ENCODE results near the gene ACOT13.
"Not testable (repeated sequence)": the region's sequence is repeated elsewhere in the genome, so short reads cannot be mapped to it uniquely, and the experiment has no call there.

The ACOT13 gene

DNA sequence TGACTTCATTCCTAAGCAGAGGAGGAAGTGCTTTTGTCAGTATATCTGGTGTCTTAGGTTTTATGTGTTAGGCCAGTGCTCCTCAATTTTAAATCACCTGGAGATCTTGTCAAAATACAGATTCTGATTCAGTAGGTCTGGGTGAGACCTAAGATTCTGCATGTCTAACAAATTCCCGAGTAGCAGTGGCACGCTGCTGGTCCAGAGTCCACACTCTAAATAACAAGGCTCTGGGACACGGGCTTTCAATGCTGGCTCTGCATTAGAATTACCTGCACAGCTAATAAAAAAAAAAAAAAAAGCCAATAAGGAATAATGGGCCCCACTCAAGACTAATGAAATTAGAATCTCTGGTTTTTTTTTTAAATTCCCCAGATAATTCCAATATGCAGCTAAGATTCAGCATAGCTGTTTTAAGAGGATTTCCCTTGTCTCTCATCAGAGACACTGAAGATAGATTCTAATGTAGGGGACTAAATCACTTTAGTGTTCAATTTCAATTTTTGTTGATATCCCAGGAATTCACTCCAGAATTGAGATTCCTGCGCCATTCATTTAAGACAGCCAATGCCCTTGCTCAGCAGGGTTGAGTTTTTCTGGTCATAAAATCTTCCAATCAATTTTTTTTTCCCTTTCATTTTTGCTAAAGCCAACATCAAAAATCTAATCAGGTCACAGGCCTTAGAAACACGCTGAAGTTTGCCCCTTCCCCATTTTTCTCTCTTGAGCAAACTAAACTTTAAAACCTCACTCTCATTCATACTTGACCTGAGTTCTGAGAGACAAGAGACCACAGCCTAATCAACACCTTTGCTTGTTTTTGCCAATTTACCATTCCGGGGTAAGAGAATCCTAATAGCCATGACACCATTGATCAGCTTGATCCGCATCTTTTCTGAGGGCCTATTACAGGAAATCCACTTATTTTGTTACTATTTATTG lies 2.6 kb upstream of the ACOT13 start:
- TF ChIP-seq BHLHE40 (IDR thresholded peaks at IDR 0.05; ENCODE audit: borderline replicate concordance), result no peak
- TF ChIP-seq LEF1 (IDR thresholded peaks at IDR 0.05; ENCODE audit: borderline replicate concordance), result no peak
- TF ChIP-seq FOXM1 (IDR thresholded peaks at IDR 0.05; ENCODE audit: borderline replicate concordance), result no peak
- TF ChIP-seq NFRKB (IDR thresholded peaks at IDR 0.05), result no peak
- TF ChIP-seq ARNT (IDR thresholded peaks at IDR 0.05), result no peak
- TF ChIP-seq ZNF384 (IDR thresholded peaks at IDR 0.05), result no peak
- TF ChIP-seq SP1 (IDR thresholded peaks at IDR 0.05), result no peak
- TF ChIP-seq ELF4 (IDR thresholded peaks at IDR 0.05), result no peak
- no peak for TF ChIP-seq SUZ12 (IDR thresholded peaks at IDR 0.05)
- TF ChIP-seq CTBP1 (IDR thresholded peaks at IDR 0.05; ENCODE audit: borderline replicate concordance), result no peak
- TF ChIP-seq, protein P1, sequence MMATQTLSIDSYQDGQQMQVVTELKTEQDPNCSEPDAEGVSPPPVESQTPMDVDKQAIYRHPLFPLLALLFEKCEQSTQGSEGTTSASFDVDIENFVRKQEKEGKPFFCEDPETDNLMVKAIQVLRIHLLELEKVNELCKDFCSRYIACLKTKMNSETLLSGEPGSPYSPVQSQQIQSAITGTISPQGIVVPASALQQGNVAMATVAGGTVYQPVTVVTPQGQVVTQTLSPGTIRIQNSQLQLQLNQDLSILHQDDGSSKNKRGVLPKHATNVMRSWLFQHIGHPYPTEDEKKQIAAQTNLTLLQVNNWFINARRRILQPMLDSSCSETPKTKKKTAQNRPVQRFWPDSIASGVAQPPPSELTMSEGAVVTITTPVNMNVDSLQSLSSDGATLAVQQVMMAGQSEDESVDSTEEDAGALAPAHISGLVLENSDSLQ (IDR thresholded peaks at IDR 0.05), result no peak
- no peak for DNase-seq (ENCODE audit: extremely low spot score)
- ChIA-PET POLR2A (interaction anchor here (0.6 kb wide), 1 partner anchor 382 kb away, joined by 3 read pairs; no protein-coding TSS in a partner anchor), CTCF (no interaction called here)

DNA sequence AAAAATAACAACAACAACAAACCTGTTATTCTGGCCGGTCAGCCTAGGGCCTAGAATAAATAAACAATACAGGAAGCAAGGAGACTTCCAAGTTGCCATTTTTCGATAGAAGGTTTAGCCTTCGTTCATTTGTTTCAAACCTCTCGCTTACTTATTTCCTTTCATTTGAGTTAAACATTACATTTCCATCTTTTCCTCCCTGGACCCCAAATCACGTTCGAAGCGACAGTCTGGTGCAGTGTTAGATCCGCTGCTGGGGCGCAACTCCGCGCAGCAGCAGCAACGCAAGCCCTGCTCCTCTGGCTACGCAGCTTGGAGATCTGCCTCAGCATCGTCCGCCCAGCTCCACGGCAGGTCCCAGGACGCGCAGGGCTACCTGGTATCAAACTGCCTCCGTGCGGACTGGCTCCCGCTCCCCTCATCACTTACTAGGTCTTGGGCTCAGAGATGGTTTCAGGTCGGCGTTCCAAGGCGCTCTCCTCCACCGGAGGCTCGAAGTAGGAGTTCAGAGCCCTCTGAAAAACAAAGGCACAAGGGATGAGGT lies 708 bp upstream of the ACOT13 start:
- TF ChIP-seq NFRKB (IDR thresholded peaks at IDR 0.05) (no peak), HDGF (IDR thresholded peaks at IDR 0.05; ENCODE audit: borderline replicate concordance) (no peak)
- DNase-seq (ENCODE audit: extremely low spot score), result peak; percentile 54
- ChIA-PET POLR2A (interaction anchor here (0.7 to 2.4 kb wide), 7 partner anchors 11 to 109 kb away, joined by 3 to 14 read pairs (median 4); partner anchors contain the start of gene KIAA0319), CTCF (interaction anchor here (0.5 to 1.5 kb wide), 3 partner anchors 18 to 85 kb away, joined by 3 to 5 read pairs (median 3); no protein-coding TSS in a partner anchor)

DNA sequence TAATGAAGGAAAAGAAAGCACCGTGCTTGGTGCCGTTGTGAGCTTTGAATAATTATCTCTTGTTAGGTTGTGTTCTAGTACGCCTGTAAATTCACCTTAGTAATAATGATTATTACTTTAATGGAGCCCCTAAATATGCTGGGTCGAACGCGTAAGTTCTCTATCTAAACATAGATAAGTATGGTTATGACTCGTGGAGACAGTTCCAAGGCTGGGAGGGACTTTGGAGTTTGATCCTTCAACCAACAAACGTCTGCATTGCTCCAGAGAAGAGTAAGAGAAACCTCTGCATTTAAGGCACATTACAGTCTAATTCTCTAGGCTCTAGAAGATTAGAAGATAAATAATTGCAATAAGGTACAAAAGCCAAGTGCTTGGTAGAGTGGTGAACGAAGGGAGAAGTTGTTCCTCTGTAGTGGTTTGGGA lies 514 bp downstream of the ACOT13 start:
- POLR2A ChIA-PET, result interaction anchor here (0.8 to 2.4 kb wide), 5 partner anchors 22 to 300 kb away, joined by 3 to 14 read pairs (median 5); partner anchors contain the start of gene KIAA0319
- DNase-seq (ENCODE audit: extremely low spot score), result no peak
- TF ChIP-seq ZNF384 (IDR thresholded peaks at IDR 0.05), result no peak
- TF ChIP-seq NFRKB (IDR thresholded peaks at IDR 0.05), result no peak
- no peak for TF ChIP-seq FOXA1 (IDR thresholded peaks at IDR 0.05)
- TF ChIP-seq FOXM1 (IDR thresholded peaks at IDR 0.05; ENCODE audit: borderline replicate concordance), result no peak
- TF ChIP-seq LEF1 (IDR thresholded peaks at IDR 0.05; ENCODE audit: borderline replicate concordance), result no peak
- TF ChIP-seq TARDBP (IDR thresholded peaks at IDR 0.05), result no peak
- no peak; the same call in 1 of the 2 replicates for TF ChIP-seq L3MBTL2 (conservative IDR thresholded peaks at IDR 0.05)
- TF ChIP-seq CTBP1 (IDR thresholded peaks at IDR 0.05; ENCODE audit: borderline replicate concordance), result no peak
- no peak for TF ChIP-seq FOXK2 (IDR thresholded peaks at IDR 0.05)
- no peak for TF ChIP-seq SP1 (IDR thresholded peaks at IDR 0.05)
- TF ChIP-seq HDGF (IDR thresholded peaks at IDR 0.05; ENCODE audit: borderline replicate concordance), result no peak
- TF ChIP-seq, protein P1 (IDR thresholded peaks at IDR 0.05), result no peak
- TF ChIP-seq ELF4 (IDR thresholded peaks at IDR 0.05), result no peak
- TF ChIP-seq BHLHE40 (IDR thresholded peaks at IDR 0.05; ENCODE audit: borderline replicate concordance), result no peak
- CTCF ChIA-PET, result interaction anchor here (0.6 to 1.5 kb wide), 3 partner anchors 79 to 86 kb away, joined by 4 to 5 read pairs (median 4); no protein-coding TSS in a partner anchor

DNA sequence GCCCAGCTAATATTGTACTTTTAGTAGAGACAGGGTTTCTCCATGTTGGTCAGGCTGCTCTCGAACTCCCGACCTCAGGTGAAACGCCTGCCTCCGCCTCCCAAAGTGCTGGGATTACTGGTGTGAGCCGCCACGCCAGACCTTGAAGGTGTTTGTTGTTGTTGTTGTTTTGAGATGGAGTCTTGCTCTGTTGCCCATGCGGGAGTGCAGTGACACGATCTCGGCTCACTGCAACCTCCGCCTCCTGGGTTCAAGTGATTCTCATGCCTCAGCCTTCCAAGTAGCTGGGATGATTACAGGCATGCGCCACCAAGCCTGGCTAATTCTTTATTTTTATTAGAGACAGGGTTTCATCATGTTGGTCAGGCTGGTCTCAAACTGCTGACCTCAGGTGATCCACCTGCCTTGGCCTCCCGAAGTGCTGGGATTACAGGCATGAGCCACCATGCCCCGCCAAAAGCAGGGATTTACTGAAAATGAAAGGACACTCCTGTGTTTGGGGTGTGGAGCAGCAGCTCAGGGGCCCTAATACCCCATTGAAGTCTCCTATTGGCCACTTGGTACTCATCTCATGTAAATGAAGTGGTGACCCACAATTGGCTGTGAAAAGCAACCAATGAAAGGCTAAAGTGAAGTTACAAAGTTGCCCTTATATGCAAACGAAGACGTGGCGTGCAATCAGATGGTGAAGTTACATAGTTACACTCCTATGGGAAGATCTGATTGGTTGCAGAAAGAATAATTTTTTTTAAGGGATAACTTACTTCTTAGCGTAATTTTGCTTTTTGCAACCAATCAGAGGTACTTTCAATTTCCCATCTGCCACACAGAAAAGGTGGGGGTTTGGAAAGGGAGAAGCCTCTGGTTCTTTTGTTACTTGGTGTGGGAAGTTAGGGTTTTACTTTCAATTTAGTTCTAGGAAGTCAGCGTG lies 1.5 kb downstream of the ACOT13 start:
- POLR2A ChIA-PET; DNase-seq (ENCODE audit: extremely low spot score); CTCF ChIA-PET: not testable (repeated sequence)

DNA sequence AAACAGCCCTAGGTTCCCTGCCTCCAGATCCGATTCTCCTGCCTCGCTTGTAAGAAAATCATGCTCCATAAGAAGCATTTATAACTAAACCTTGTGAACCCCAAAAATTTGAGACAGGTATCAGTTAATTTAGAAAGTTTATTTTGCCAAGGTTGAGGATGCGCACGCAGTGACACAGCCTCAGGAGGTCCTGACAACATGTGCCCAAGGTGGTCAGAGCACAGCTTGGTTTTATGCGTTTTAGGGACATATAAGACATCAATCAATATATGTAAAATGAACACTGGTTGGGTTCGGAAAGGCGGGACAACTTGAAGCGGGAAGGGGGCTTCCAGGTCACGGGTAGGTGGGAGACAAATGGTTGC lies 2.1 kb downstream of the ACOT13 start:
- ChIA-PET POLR2A (no interaction called here), CTCF (no interaction called here)

DNA sequence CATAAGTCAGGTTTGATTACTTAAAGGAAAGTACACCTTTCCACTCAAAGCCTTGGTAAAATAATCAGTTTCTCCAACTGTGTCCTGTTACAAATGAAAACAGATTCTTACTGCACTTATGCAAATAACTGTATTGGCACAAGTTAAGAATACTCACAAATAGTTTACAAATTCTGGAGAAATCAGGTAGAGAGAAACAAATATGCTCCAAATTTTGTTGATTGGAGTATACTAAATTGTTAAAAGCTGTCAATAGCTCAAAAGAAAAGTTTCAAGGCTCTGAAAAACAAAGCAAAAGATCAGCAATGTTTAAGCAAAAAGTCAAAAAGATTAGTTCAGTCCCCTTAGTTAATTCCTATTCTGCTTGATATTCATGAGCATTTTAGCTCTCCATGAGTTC lies 3.6 kb downstream of the ACOT13 start:
- POLR2A ChIA-PET; DNase-seq (ENCODE audit: extremely low spot score); CTCF ChIA-PET: not testable (repeated sequence)

More for the DNA sequence above, 2.1 kb downstream of the ACOT13 start:
- TF ChIP-seq SP1 (IDR thresholded peaks at IDR 0.05), result no peak
- TF ChIP-seq FOXM1 (IDR thresholded peaks at IDR 0.05; ENCODE audit: borderline replicate concordance), result no peak
- TF ChIP-seq ELF4 (IDR thresholded peaks at IDR 0.05), result no peak
- no peak for TF ChIP-seq LEF1 (IDR thresholded peaks at IDR 0.05; ENCODE audit: borderline replicate concordance)
- no peak for TF ChIP-seq FOXK2 (IDR thresholded peaks at IDR 0.05)
- TF ChIP-seq BHLHE40 (IDR thresholded peaks at IDR 0.05; ENCODE audit: borderline replicate concordance), result no peak
- TF ChIP-seq SUZ12 (IDR thresholded peaks at IDR 0.05), result no peak
- TF ChIP-seq, protein P1 (IDR thresholded peaks at IDR 0.05), result no peak
- TF ChIP-seq ZNF384 (IDR thresholded peaks at IDR 0.05), result no peak
- no peak for TF ChIP-seq ARNT (IDR thresholded peaks at IDR 0.05)
- TF ChIP-seq L3MBTL2 (conservative IDR thresholded peaks at IDR 0.05), result no peak
- no peak for DNase-seq (ENCODE audit: extremely low spot score)

DNA sequence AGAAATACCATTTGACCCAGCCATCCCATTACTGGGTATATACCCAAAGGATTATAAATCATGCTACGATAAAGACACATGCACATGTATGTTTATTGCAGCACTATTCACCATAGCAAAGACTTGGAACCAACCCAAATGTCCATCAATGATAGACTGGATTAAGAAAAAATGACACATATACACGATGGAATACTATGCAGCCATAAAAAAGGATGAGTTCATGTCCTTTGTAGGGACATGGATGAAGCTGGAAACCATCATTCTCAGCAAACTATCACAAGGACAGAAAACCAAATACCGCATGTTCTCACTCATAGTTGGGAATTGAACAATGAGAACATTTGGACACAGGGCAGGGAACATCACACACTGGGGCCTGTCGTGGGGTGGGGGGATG lies 4.2 kb downstream of the ACOT13 start:
- POLR2A ChIA-PET; DNase-seq (ENCODE audit: extremely low spot score); CTCF ChIA-PET: not testable (repeated sequence)

Data from HEK293T (cell line).